B cell (primary cell): ENCODE data around the gene SEC61A1. TPM values are rescaled to one million over a fixed set of nuclear protein-coding genes. Genes with fewer than 3 reads are reported as not detected.

Experiments used
- ATAC-seq: fragments of 200-7000 bp; cut with Tn5 transposase; one replicate; pipeline ENCODE4 v1.10.0; 2021; ENCODE audit warnings: low read depth, mild to moderate bottlenecking, moderate number of reproducible peaks, moderate library complexity
- CTCF ChIA-PET: fragments of 350-600 bp; sonication (Branson Sonifier 250); formaldehyde crosslinking; loops from one replicate; lab custom pipeline; 2021; ENCODE audit warnings: antibody characterized with exemption, inconsistent platforms; lab: Charles Lee
- POLR2A ChIA-PET: fragments of 350-600 bp; sonication (Branson Sonifier 250); formaldehyde crosslinking; loops from one replicate; lab custom pipeline; 2021; ENCODE audit warnings: antibody characterized with exemption; lab: Charles Lee
- DNase-seq: peaks from one replicate; pipeline ENCODE4 v3.0.0; 2013
- H2AFZ ChIP-seq: 2 replicates; pipeline ENCODE4 v1.6.1; 2012; ENCODE audit warnings: mild to moderate bottlenecking, low read depth, low read length; ENCODE audit not compliant: insufficient read depth, poor library complexity, severe bottlenecking
- H3K27ac ChIP-seq, 2 donors: 1 replicate in 1 of 2; 2 replicates in 1 of 2; pipeline ENCODE4 v1.5.1; 2012 to 2013; ENCODE audit warnings: low read length in 2 of 2, mild to moderate bottlenecking in 2 of 2, moderate library complexity in 1 of 2
- H3K27me3 ChIP-seq, 4 experiments: fragments of 200-600 bp in 1 of 4; sonication (generic) in 1 of 4; replicated peaks in 1 of 4; 1 replicate in 2 of 4; 2 replicates in 2 of 4; pipeline versions ENCODE4 v1.6.1 to v1.7.0; 2013 to 2016; ENCODE audit warnings: low read length in 3 of 4, mild to moderate bottlenecking in 2 of 4, mixed read lengths in 1 of 4, moderate library complexity in 1 of 4; ENCODE audit not compliant: insufficient read depth in 4 of 4, control insufficient read depth in 3 of 4; ENCODE audit errors: control extremely low read depth in 1 of 4
- H3K36me3 ChIP-seq, 2 experiments: replicated peaks in 1 of 2; 1 replicate in 1 of 2; 2 replicates in 1 of 2; pipeline versions ENCODE4 v1.6.1 to v1.7.1; 2013; ENCODE audit warnings: low read length in 1 of 2; ENCODE audit not compliant: insufficient read depth in 2 of 2, control insufficient read depth in 1 of 2; ENCODE audit errors: control extremely low read depth in 1 of 2, extremely low read depth in 1 of 2
- H3K4me1 ChIP-seq, 2 donors: fragments of 200-600 bp in 1 of 2; sonication (generic) in 1 of 2; 1 replicate in 1 of 2; 2 replicates in 1 of 2; pipeline versions ENCODE4 v1.5.1 to v1.6.1; 2013 to 2017; ENCODE audit warnings: low read length in 2 of 2; ENCODE audit not compliant: control insufficient read depth in 2 of 2, insufficient read depth in 2 of 2
- H3K4me2 ChIP-seq: replicated peaks from 2 replicates; pipeline ENCODE3; 2012; ENCODE audit warnings: mild to moderate bottlenecking, low read depth, low read length; ENCODE audit not compliant: poor library complexity, severe bottlenecking
- H3K4me3 ChIP-seq, 5 experiments: fragments of 200-600 bp in 1 of 5; sonication (generic) in 1 of 5; 1 replicate in 3 of 5; 2 replicates in 2 of 5; pipeline versions ENCODE4 v1.5.1 to v1.7.0; 2011 to 2016; ENCODE audit warnings: low read length in 4 of 5, mild to moderate bottlenecking in 4 of 5, low read depth in 2 of 5, control low read depth in 1 of 5, moderate library complexity in 1 of 5; ENCODE audit not compliant: insufficient read depth in 1 of 5; ENCODE audit errors: control extremely low read depth in 1 of 5, extremely low read depth in 1 of 5
- H3K79me2 ChIP-seq: fragments of 200-600 bp; sonication (generic); one replicate; pipeline ENCODE4 v1.6.0; 2016; ENCODE audit warnings: low read length; ENCODE audit not compliant: control insufficient read depth, insufficient read depth
- H3K9ac ChIP-seq: fragments of 200-600 bp; sonication (generic); 2 replicates; pipeline ENCODE4 v1.6.1; 2017; ENCODE audit warnings: mild to moderate bottlenecking, low read length, moderate library complexity
- H3K9me3 ChIP-seq, 3 donors: one replicate each; pipeline versions ENCODE4 v1.6.1 to v1.7.1; 2013; ENCODE audit warnings: low read length in 2 of 3; ENCODE audit not compliant: control insufficient read depth in 2 of 3, insufficient read depth in 1 of 3; ENCODE audit errors: control extremely low read depth in 1 of 3
- H4K20me1 ChIP-seq: 2 replicates; pipeline ENCODE4 v1.6.0; 2012; ENCODE audit warnings: mild to moderate bottlenecking, low read length; ENCODE audit not compliant: insufficient read depth, control insufficient read depth, poor library complexity, severe bottlenecking
- H3K27ac Mint-ChIP-seq: one replicate; pipeline ENCODE4 v1.8.0; 2021; ENCODE audit warnings: mixed read lengths
- H3K27me3 Mint-ChIP-seq: one replicate; pipeline ENCODE4 v1.8.0; 2021; ENCODE audit warnings: mixed read lengths
- H3K4me1 Mint-ChIP-seq: one replicate; pipeline ENCODE4 v1.8.0; 2021; ENCODE audit warnings: mixed read lengths
- H3K4me3 Mint-ChIP-seq: one replicate; pipeline ENCODE4 v1.8.0; 2021; ENCODE audit warnings: mixed read lengths
- H3K9me3 Mint-ChIP-seq: one replicate; pipeline ENCODE4 v1.8.0; 2022; ENCODE audit warnings: mixed read lengths; ENCODE audit not compliant: insufficient read depth
- CTCF ChIP-seq: fragments of 200-600 bp; IDR thresholded peaks from one replicate; pipeline ENCODE4 v1.8.0; 2022; ENCODE audit warnings: antibody characterized with exemption, mild to moderate bottlenecking
- EZH2 ChIP-seq: IDR thresholded peaks from 2 replicates; pipeline ENCODE4 v1.6.1; 2012; ENCODE audit warnings: borderline replicate concordance, low read depth, mild to moderate bottlenecking, moderate library complexity, low read length; ENCODE audit not compliant: insufficient read depth, poor library complexity, severe bottlenecking
- WGBS: methylation state at CpG from one replicate; pipeline ENCODE4 v1.1.5; 2013; ENCODE audit warnings: missing lambda C conversion rate; ENCODE audit not compliant: insufficient coverage; 5-methylcytosine and 5-hydroxymethylcytosine counted together
- intact Hi-C: fragments of 100-400 bp; cut with micrococcal nuclease; formaldehyde crosslinking; loops from one replicate; pipeline ENCODE4 v1.10.0; 2022
- polyA plus RNA-seq: library from polyadenylated mRNA; depleted of rRNA; stranded (reverse); fragments of >200 nt; gene quantifications from 2 replicates; pipeline ENCODE4 v1.2.3, GENCODE V29; 2012
- total RNA-seq, 2 donors: library from RNA; stranded (reverse); fragments of 120-200 nt in 1 of 2; gene quantifications; 1 replicate in 1 of 2; 2 replicates in 1 of 2; pipeline versions ENCODE4 v1.2.3 to v1.2.4, GENCODE V29; 2013 to 2022

Gene SEC61A1
- total and polyA plus RNA-seq, 2 donors (not counting 1 experiment from before 2014, with no cell fraction given) = 48.4 to 79.4 TPM

GRCh38 chr3:128016502-128016901 lies 35.7 kb upstream of the SEC61A1 start:
- no peak overlapping the region for H3K27ac ChIP-seq
- H4K20me1 ChIP-seq = no peaks in the 10 kb centered on the region
- H2AFZ ChIP-seq = no peak overlapping the region
- DNase-seq = no peak
- no peak overlapping the region for H3K9ac ChIP-seq
- TF ChIP-seq CTCF = no peak
- TF ChIP-seq EZH2 = no peak
- 100% methylated on average over 1 of the region's 1 CpG for WGBS
- Mint-ChIP-seq H3K27ac (no peak overlapping the region), H3K27me3 (peaks cover 7% of the 10 kb centered on the region), H3K4me1 (no peaks in the 10 kb centered on the region), H3K9me3 (peaks cover 2% of the 10 kb centered on the region), H3K4me3 (no peak overlapping the region)
- CTCF ChIA-PET = interaction anchor here (0.7 kb wide), 2 partner anchors 94 to 293 kb away, joined by 3 to 4 read pairs; no protein-coding TSS in a partner anchor
- POLR2A ChIA-PET = no interaction called here
- H3K36me3 ChIP-seq = no peaks in the 10 kb centered on the region
- no peaks in the 10 kb centered on the region for H3K9me3 ChIP-seq
- H3K4me1 ChIP-seq = no peaks in the 10 kb centered on the region
- intact Hi-C loops = no loop called here
- no peaks in the 10 kb centered on the region for H3K27me3 ChIP-seq
- no peak overlapping the region for H3K4me2 ChIP-seq
- no peaks in the 10 kb centered on the region for H3K79me2 ChIP-seq
- ATAC-seq = no peak
- no peak overlapping the region for H3K4me3 ChIP-seq

GRCh38 chr3:128021768-128022372 lies 30.4 kb upstream of the SEC61A1 start:
- intact Hi-C loops = no loop called here
- DNase-seq (no peak), ATAC-seq (no peak)
- ChIA-PET POLR2A (no interaction called here), CTCF (no interaction called here)
- no peak overlapping the region for H2AFZ ChIP-seq
- H3K4me3 ChIP-seq = no peak overlapping the region
- no peak overlapping the region for H3K27ac Mint-ChIP-seq
- H3K27me3 Mint-ChIP-seq = peaks cover 18% of the 10 kb centered on the region
- H3K79me2 ChIP-seq = no peaks in the 10 kb centered on the region
- H3K4me3 Mint-ChIP-seq = no peak overlapping the region
- 84% methylated on average over 10 of the region's 10 CpGs for WGBS
- no peaks in the 10 kb centered on the region for H3K27me3 ChIP-seq
- no peaks in the 10 kb centered on the region for H3K9me3 Mint-ChIP-seq
- no peak overlapping the region for H3K4me2 ChIP-seq
- H3K36me3 ChIP-seq = no peaks in the 10 kb centered on the region
- peaks cover 0 to 2% (median 0%) of the 10 kb centered on the region in 3 donors for H3K9me3 ChIP-seq
- no peaks in the 10 kb centered on the region for H3K4me1 Mint-ChIP-seq
- H3K4me1 ChIP-seq = no peaks in the 10 kb centered on the region
- no peak overlapping the region for H3K27ac ChIP-seq
- no peak overlapping the region for H3K9ac ChIP-seq
- TF ChIP-seq CTCF (no peak), EZH2 (no peak)
- no peaks in the 10 kb centered on the region for H4K20me1 ChIP-seq
